Suppressor macrophage (primary cell): Measurements from ENCODE around the gene POLR2E.

Source experiments
- DNase-seq, 4 experiments: peaks; one replicate each; pipeline ENCODE4 v3.0.0-alpha.2; 2020 to 2022

The POLR2E gene

DNA sequence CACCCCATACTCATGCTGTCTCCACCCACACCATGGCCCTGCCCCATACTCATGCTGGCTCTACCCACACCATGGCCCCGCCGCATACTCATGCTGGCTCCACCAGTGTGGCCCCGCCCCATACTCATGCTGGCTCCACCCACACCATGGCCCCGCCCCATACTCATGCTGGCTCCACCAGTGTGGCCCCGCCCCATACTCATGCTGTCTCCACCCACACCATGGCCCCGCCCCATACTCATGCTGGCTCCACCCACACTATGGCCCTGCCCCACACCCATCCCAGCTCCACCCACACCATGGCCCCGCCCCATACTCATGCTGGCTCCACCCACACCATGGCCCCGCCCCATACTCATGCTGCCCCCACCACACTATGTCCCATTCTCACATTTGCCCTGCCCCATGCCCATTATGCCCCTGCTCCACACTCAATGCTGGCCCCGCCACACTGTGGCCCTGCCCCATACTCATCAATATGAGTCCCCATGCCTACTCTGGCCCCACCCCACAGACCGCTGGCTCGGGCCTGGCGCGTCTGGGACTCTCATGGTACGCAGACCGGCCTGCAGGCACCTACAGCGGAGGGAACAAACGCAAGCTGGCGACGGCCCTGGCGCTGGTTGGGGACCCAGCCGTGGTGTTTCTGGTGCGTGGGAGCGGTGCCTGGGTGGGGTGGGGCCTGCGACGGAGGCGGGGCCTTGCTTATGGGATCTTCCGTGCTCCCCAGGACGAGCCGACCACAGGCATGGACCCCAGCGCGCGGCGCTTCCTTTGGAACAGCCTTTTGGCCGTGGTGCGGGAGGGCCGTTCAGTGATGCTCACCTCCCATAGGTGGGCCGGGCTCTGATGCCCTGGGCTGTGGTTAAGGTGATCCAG is 31.9 kb downstream of the POLR2E start:
- DNase-seq = peak; percentile 41 to 73 (median 62)

DNA sequence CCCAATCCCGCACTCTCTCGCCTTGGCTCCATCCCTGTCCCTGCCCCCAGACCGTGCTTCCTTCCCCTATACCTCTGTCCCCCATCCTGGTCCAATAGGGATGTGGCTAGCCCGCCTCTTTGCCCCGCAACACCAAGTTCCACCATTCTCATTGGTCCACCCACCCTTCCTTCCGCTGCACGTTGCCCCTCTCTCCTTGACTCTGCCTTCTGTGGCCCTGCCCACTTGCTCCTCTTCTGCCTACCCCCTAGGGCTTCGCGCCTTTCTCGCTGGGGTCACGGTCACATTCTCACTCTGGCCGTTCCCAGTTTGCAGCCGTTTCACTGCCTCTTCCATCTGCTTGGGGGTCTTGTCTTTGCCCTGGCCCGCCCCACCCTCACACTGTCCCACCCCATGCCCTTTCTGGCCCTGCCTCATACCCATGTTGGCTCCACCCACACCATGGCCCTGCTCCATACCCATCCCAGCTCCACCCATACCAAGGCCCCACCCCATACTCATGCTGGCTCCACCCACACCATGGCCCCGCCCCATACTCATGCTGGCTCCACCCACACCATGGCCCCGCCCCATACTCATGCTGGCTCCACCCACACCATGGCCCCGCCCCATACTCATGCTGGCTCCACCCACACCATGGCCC is 32.7 kb downstream of the POLR2E start:
- no peak for DNase-seq

DNA sequence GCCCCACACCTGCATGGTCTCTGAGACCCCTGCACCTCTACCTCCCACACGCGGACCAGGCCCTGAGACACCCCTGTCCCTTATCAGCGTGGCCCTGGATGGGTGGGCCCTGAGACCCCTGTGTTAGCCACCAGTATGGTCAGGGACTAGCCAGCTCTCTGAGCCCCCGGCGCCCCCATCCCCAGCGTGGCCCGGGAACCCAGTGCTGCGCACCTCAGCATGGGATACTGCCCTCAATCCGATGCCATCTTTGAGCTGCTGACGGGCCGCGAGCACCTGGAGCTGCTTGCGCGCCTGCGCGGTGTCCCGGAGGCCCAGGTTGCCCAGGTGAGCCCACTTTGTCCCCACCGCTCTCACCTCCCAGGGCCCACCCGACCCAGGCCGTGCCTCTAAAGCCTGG is 33.2 kb downstream of the POLR2E start:
- DNase-seq = no peak

DNA sequence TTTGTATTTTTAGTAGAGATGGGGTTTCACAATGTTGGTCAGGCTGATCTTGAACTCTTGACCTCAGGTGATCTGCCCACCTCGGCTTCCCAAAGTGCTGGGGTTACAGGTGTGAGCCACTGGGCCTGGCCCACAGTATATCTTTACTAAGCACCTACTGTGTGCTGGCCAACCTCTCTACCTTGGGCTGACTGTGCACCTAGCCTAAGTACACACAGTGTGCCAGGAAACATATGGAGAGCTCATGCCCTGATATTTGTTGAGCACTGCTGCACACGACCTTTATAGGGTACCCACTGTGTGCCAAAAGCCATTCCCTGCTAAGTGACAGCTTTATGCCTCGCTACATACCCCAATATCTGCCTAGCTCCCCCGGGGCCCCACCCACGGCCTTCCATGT is 34.5 kb downstream of the POLR2E start:
- no peak for DNase-seq

DNA sequence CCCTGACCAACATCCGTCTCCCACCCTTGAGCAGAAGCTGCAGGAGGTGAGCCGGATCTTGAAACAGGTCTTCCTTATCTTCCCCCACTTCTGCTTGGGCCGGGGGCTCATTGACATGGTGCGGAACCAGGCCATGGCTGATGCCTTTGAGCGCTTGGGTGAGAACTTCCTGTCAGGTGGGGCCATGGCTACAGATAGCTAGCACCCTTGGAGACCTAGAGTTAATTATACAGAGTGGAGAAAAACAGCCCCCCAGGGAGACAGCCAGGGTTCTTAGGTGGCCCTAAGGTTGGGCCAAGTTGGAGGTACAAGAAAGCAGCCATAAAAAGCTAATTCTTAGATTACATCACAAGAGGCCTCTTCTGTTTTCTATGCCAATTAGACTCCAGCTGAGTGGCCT is 37.1 kb downstream of the POLR2E start:
- DNase-seq = no peak

DNA sequence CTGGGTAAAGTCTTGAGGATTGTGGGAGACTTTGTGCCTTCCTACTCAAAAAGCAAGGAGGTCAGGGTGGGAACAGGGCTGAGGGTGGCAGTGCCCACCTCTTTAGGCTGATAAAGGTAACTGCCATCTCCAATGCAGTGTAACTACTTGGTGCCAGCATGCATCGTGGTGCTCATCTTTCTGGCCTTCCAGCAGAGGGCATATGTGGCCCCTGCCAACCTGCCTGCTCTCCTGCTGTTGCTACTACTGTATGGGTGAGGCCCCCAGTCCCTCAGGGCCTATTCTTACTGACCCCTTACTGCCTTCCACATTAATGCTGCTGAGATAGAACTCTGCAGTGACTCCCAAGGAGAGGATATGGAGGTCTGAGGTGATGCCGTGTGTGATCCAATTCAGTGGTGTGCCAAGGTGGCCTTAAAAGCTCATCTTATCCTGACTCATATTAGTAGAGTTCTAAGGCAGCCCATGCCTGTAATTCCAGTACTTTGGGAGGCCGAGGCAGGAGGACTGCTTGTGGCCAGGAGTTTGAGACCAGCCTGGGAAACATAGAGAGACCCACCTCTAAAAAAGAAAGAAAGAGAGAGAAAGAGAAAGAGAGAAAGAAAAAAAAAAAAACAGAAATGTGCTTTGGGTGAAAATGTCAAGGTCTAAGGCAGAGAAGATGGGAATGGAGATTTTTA is 37.9 kb downstream of the POLR2E start:
- peak; percentile 37 to 57 (median 54) for DNase-seq

DNA sequence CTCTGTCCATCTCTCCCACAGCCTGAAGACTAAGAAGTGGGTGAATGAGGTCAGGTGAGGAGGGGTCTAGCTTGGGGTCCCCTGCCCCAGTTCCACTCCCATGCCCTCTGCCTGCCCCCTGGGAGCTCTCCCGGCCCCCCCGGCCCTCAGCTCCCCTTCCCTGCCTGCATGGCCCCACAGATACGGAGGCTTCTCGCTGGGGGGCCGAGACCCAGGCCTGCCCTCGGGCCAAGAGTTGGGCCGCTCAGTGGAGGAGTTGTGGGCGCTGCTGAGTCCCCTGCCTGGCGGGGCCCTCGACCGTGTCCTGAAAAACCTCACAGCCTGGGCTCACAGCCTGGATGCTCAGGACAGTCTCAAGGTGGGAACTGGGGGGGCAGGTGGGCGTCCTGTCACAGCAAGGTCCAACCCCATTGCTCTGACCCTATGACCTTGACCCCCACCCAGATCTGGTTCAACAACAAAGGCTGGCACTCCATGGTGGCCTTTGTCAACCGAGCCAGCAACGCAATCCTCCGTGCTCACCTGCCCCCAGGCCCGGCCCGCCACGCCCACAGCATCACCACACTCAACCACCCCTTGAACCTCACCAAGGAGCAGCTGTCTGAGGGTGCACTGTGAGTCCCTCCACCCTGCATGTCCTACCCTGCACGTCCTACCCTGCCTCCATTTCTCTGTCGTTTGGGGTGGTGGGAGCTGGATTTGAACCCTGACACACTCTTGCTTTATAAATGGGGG is 39.1 kb downstream of the POLR2E start:
- DNase-seq = no peak

DNA sequence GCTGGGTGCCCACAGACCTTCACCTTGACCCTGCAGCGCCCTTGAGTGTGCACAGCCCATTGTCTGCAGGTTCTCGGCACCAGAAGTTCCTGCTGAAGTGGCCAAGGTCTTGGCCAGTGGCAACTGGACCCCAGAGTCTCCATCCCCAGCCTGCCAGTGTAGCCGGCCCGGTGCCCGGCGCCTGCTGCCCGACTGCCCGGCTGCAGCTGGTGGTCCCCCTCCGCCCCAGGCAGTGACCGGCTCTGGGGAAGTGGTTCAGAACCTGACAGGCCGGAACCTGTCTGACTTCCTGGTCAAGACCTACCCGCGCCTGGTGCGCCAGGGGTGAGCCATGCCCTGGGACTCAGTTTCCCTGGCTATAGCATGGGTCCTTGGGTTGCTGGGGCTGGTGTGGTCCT is 40.1 kb downstream of the POLR2E start:
- no peak for DNase-seq

DNA sequence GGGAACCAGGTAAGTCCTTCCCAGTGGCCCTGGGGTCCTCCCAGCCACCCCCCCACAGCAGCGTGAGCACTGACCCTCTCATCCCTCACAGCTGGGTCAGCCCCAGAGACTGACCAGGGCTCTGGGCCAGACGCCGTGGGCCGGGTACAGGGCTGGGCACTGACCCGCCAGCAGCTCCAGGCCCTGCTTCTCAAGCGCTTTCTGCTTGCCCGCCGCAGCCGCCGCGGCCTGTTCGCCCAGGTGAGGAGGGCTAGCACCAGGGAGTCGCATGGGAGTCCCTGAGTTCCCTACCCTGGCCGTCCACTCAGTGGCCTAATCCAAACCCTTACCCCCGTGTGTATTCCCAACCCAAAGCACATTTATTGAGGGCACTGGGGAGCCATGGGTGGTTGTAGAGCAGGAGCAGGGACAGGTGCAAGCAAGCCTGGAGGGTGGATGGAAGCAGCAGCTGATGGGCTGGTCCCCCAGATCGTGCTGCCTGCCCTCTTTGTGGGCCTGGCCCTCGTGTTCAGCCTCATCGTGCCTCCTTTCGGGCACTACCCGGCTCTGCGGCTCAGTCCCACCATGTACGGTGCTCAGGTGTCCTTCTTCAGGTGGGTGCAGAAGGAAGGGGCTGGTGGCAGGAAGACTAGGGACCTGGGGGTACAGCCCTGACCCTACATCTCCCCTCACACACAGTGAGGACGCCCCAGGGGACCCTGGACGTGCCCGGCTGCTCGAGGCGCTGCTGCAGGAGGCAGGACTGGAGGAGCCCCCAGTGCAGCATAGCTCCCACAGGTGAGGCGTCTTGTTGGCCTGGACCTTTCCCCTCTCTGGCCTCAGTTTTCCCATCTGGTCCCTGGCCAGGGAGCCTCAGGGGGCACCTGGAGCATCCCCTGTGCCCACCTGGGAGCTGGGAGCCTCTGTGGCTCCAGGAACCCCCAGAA is 40.8 kb downstream of the POLR2E start:
- DNase-seq = no peak

DNA sequence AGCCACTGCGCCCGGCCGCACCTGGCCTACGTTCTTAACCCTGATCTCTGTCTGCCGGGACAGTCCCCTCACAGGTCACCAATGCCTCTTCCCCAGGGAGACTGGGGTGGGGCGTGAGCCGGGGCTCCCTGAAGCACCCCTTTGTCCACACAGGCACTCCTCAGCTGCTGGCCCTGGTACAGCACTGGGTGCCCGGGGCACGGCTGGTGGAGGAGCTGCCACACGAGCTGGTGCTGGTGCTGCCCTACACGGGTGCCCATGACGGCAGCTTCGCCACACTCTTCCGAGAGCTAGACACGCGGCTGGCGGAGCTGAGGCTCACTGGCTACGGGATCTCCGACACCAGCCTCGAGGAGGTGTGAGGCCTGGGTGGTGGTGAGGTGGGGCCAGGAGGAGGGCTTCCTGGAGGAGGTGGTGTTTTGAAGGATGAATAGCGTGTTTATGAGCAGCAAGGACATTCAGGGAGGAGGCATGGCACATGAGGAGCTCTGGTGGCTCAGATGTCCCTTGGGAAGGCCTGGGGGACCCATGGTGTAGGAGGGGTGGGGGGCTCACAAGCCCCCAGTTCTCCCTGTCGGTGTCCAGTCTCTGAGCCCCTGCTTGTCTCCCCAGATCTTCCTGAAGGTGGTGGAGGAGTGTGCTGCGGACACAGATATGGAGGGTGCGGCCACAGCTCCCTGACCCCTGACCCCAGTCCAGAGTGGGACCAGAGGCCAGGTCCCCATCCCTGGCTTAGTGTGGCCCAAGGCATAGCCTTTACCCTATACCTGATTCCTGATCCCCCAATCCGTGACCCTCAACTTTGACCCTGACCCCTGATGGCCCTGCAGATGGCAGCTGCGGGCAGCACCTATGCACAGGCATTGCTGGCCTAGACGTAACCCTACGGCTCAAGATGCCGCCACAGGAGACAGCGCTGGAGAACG is 41.7 kb downstream of the POLR2E start:
- no peak for DNase-seq

DNA sequence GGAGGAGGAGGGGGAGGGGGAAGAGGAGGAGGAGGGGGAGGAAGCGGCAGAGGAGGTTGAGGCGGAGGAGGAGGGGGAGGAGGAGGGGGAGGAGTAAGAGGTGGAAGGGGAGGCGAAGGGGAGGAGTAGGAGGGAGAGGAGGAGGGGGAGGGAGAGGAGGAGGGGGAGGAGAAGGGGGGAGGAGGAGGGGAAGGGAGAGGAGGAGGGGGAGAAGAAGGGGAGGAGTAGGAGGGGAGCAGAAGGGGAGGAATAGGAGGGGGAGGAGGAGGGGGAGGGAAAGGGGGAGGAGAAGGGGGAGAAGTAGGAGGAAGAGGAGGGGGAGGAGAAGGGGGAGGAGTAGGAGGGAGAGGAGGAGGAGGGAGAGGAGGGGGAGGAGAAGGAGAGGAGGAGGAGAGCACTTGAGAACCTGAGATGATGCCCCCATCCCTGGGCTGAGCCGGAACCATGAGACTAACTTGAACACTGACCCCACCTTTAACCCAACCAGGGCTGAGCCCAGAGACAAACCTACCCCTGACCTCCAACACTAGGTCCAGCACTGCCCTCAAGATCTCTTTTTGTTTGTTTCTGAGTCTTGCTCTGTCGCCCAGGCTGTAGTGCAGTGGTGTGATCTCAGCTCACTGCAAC is 42.7 kb downstream of the POLR2E start:
- DNase-seq = no peak

DNA sequence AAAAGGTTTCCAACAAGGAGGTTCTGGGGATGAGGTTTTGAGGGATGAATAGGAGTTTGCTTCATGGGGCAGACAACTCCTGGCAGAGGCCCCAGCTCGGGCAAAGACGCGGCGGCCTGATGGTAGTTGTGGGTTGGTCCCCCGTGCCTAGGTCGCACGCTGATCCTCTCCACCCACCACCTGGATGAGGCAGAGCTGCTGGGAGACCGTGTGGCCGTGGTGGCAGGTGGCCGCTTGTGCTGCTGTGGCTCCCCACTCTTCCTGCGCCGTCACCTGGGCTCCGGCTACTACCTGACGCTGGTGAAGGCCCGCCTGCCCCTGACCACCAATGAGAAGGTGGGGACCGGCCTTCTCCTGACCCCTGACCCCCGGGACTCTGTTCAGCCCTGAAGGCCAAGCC is 43.4 kb downstream of the POLR2E start:
- DNase-seq = no peak

DNA sequence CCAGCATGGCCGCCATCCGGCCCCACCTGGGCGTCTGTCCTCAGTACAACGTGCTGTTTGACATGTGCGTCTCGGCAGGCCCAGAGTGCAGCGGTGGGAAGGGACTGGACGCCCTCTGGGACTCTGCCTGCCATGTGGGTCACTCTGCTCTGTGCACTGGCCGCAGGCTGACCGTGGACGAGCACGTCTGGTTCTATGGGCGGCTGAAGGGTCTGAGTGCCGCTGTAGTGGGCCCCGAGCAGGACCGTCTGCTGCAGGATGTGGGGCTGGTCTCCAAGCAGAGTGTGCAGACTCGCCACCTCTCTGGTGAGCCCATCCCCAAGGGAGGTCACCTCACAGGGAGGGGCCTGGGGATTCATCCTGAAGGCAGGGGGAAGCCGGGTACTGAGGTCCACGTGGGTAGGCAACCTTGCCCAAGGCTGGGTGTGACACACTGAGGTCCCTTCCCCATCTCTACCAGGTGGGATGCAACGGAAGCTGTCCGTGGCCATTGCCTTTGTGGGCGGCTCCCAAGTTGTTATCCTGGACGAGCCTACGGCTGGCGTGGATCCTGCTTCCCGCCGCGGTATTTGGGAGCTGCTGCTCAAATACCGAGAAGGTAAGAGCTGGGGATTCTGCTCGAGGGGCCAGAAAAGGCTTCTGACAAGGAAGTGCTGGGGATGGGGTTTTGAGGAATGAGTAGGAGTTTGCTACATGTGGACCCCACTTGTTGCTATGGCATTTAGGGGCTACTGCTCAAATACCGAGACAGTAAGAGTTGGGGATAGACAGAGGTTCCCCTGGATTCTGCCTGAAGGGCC is 44.0 kb downstream of the POLR2E start:
- DNase-seq = no peak

DNA sequence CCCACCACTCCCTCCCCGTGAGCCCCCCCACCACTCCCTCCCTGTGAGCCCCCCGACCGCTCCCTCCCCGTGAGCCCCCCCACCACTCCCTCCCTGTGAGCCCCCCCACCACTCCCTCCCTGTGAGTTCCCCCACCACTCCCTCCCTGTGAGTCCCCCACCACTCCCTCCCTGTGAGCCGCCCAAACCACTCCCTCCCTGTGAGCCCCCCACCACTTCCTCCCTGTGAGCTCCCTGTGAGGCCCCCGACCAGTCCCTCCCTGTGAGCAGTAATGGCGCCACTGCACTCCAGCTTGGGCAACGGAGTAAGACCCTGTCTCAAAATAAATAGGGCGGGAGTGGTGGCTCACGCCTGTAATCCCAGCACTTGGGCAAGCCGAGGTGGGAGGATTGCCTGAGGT is 45.4 kb downstream of the POLR2E start:
- DNase-seq = no peak

DNA sequence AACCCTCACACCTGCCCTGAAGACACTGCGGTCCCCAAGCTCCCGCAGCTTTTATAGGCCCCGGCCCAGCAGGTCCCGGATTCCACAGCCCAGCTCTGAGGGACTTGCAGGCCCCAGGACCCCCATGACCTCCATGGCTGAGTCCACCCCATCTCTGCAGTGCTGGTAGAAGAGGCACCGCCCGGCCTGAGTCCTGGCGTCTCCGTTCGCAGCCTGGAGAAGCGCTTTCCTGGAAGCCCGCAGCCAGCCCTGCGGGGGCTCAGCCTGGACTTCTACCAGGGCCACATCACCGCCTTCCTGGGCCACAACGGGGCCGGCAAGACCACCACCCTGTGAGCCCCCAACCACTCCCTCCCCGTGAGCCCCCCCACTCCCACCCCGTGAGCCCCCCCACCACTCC is 46.1 kb downstream of the POLR2E start:
- DNase-seq = no peak

DNA sequence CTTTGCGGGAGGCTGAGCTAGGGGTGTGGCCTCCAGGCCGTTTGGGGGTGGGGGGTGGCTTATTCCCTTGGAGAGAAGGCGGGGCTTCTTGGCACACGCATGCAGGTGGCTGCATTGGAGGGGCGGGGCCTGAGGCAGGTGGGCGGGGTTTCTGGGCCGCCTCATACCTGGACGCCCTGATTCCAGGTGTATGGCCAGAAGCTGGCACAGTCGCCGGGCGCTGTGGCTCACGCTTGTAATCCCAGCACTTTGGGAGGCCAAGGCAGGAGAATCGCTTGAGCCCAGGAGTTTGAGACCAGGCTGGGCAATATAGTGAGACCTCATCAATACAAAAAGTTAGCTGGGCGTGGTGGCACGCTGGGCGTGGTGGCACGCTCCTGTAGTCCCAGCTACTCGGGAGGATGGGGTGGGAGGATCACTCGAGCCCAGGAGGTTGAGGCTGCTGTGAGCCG is 47.5 kb downstream of the POLR2E start:
- no peak for DNase-seq

DNA sequence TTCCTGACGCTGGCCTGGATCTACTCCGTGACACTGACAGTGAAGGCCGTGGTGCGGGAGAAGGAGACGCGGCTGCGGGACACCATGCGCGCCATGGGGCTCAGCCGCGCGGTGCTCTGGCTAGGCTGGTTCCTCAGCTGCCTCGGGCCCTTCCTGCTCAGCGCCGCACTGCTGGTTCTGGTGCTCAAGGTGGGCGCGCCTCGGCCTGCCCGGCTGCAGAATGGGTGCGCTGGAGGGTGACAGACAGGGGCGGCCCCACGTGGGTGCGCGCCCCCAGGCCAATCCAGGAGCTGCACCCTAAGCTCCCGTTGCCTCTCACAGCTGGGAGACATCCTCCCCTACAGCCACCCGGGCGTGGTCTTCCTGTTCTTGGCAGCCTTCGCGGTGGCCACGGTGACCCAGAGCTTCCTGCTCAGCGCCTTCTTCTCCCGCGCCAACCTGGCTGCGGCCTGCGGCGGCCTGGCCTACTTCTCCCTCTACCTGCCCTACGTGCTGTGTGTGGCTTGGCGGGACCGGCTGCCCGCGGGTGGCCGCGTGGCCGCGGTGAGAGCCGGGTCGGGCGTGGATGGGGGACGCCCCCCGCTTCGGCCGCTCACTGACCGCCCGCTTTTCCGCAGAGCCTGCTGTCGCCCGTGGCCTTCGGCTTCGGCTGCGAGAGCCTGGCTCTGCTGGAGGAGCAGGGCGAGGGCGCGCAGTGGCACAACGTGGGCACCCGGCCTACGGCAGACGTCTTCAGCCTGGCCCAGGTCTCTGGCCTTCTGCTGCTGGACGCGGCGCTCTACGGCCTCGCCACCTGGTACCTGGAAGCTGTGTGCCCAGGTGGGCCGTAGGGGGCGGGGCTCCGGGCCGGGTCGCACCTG is 48.1 kb downstream of the POLR2E start:
- DNase-seq = no peak

DNA sequence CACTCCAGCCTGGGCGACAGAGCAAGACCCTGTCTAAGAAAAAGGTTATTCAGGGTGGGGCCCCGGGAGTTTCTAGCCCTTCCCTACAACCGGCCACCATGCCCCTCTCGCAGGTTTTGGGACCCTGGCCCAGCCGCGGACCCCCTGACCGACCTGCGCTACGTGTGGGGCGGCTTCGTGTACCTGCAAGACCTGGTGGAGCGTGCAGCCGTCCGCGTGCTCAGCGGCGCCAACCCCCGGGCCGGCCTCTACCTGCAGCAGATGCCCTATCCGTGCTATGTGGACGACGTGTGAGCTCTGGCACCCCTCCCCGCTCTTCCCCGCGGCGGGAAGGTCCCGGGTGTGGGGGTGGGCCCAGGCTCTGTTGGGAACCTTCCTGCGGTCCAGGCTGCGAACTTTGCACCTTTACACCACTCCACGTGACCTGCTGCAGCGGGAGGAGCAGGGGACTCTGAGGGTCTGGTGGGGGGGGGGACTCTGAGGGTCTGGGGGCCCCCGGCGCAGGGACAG is 49.0 kb downstream of the POLR2E start:
- DNase-seq = no peak
